PFSK-1 (cell line): ENCODE measurements around the gene ARSD.

Experiments
- FOXP2 ChIP-seq: optimal IDR thresholded peaks from 2 replicates; pipeline ENCODE3; 2011; ENCODE audit warnings: borderline replicate concordance, control low read depth, inconsistent platforms; ENCODE audit not compliant: insufficient read depth; ENCODE audit errors: extremely low read length, extremely low read depth
- POLR2AphosphoS5 ChIP-seq: IDR thresholded peaks from 2 replicates; pipeline ENCODE4 v1.6.1; 2012; ENCODE audit warnings: low read depth, mild to moderate bottlenecking, control low read depth, low read length, moderate library complexity
- REST ChIP-seq, 2 experiments: IDR thresholded peaks; 2 replicates each; pipeline versions ENCODE4 v1.6.1 to v1.8.0; 2011 to 2012; ENCODE audit warnings: low read depth in 2 of 2, low read length in 2 of 2, control low read depth in 1 of 2, inconsistent platforms in 1 of 2, mild to moderate bottlenecking in 1 of 2, moderate library complexity in 1 of 2; ENCODE audit not compliant: insufficient read depth in 1 of 2
- SIN3A ChIP-seq: IDR thresholded peaks from 2 replicates; pipeline ENCODE4 v1.6.1; 2012; ENCODE audit warnings: mild to moderate bottlenecking, low read length, moderate library complexity, borderline replicate concordance; ENCODE audit not compliant: insufficient read depth
- TAF1 ChIP-seq: IDR thresholded peaks from 2 replicates; pipeline ENCODE4 v1.6.1; 2012; ENCODE audit warnings: low read length, control low read depth, borderline replicate concordance; ENCODE audit not compliant: insufficient read depth

Gene ARSD

GRCh38 chrX:2894885-2895292 lies 34.2 kb downstream of the ARSD start:
- TF ChIP-seq TAF1 (no peak), POLR2AphosphoS5 (no peak), FOXP2 (no peak), SIN3A (no peak), REST (IDR thresholded peaks at IDR 0.05; ENCODE audit: insufficient read depth in 1 of 2, low read depth in 2 of 2, low read length in 2 of 2) (no peak)

DNA sequence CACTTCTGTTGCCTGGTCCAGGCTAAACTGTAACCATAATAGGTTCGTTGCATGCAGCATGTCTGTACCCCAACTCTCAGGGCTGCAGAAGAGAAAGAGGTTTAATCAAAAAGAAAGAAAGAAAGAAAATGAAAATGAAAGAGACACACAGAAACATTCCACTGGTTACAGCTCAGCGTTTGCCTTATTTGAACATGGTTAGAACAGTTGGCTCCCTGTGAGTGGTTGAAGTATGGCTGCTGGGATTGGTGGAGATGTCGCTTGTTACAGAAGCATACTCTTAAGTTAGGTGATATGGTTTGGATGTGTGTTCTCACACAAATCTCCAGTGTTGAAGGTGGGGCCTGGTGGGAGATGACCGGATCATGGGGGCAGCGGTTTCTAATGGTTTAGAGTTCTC lies 36.3 kb downstream of the ARSD start:
- TF ChIP-seq SIN3A: no peak
- TF ChIP-seq REST (IDR thresholded peaks at IDR 0.05; ENCODE audit: insufficient read depth in 1 of 2, low read depth in 2 of 2, low read length in 2 of 2): no peak
- TF ChIP-seq TAF1: no peak
- no peak for TF ChIP-seq POLR2AphosphoS5
- TF ChIP-seq FOXP2: no peak

DNA sequence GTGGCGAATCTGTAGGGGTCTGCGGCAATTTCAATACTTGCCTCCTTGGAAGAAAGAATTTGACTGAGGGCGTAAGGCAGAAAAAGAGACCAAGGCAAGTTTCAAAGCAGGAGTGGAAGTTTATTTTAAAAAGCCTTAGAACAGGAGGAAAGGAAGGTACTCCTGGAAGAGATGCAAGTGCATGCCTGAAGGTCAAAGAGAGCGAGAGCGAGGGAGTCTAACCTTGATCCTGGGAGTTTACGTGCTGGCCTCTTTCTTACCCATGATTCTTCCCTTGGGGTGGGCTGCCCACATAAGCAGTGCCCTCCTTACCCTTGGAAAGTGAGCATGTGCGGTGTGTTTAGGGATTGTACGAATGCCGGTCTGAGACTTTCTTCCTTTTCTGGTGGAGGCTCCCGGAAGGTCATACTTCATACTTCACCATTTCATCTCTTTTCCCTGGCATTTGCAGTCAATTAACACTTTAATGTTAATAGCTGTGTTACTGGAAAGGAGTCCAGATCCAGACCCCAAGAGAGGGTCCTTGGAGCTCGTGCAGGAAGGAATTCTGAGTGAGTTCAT lies 40.0 kb downstream of the ARSD start:
- TF ChIP-seq FOXP2: no peak
- no peak for TF ChIP-seq POLR2AphosphoS5
- TF ChIP-seq SIN3A: no peak
- no peak for TF ChIP-seq REST (IDR thresholded peaks at IDR 0.05; ENCODE audit: insufficient read depth in 1 of 2, low read depth in 2 of 2, low read length in 2 of 2)
- no peak for TF ChIP-seq TAF1

DNA sequence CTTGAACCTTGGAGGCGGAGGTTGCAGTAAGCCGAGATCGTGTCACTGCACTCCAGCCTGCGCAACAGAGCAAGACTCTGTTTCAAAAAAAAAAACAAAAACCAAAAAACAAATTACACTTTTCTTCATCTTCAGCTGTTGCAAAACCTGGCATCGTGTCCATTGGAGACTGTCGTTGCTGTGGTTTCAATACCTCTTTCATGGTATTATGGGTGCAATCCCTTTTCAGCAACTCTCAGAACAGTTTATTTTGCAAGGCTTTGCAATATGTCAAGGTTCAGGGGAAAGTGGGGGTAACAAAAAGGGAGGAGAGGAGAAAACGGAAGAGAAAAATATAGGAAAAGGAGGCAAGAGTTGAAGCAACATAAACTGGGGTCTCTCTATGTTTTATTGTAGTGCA lies 40.8 kb downstream of the ARSD start:
- no peak for TF ChIP-seq SIN3A
- no peak for TF ChIP-seq POLR2AphosphoS5
- no peak for TF ChIP-seq FOXP2
- TF ChIP-seq TAF1: no peak
- no peak for TF ChIP-seq REST (IDR thresholded peaks at IDR 0.05; ENCODE audit: insufficient read depth in 1 of 2, low read depth in 2 of 2, low read length in 2 of 2)

- TF ChIP-seq POLR2AphosphoS5 (no peak), TAF1 (no peak), FOXP2 (no peak), SIN3A (no peak), REST (IDR thresholded peaks at IDR 0.05; ENCODE audit: insufficient read depth in 1 of 2, low read depth in 2 of 2, low read length in 2 of 2) (no peak)
These were observed 45.4 kb downstream of the ARSD start for GRCh38 chrX:2883770-2884169.
